Panc1 (cell line): ENCODE measurements around the gene HSBP1.

Experiments used
- POLR2AphosphoS5 ChIP-seq: IDR thresholded peaks from 2 replicates; pipeline ENCODE4 v1.6.1; 2012; ENCODE audit warnings: mild to moderate bottlenecking, low read depth, low read length, moderate library complexity
- SIN3A ChIP-seq: IDR thresholded peaks from 2 replicates; pipeline ENCODE4 v1.6.1; 2012; ENCODE audit warnings: low read depth, mild to moderate bottlenecking, low read length, moderate library complexity, borderline replicate concordance; ENCODE audit not compliant: insufficient read depth
- TCF7L2 ChIP-seq: IDR thresholded peaks from 2 replicates; pipeline ENCODE4 v1.6.1; 2011; ENCODE audit warnings: mild to moderate bottlenecking, low read depth, low read length, inconsistent platforms
- TF ChIP-seq, protein P1 (sequence below): fragments of 450-650 bp; IDR thresholded peaks from 2 replicates; pipeline ENCODE4 v1.5.1; 2017; ENCODE audit warnings: mild to moderate bottlenecking
- TF ChIP-seq, protein P2 (sequence below), 2 experiments: IDR thresholded peaks; 2 replicates each; pipeline ENCODE4 v1.6.1; 2011 to 2012; ENCODE audit warnings: low read depth in 2 of 2, control low read depth in 1 of 2, low read length in 1 of 2, mild to moderate bottlenecking in 1 of 2, moderate library complexity in 1 of 2; ENCODE audit not compliant: insufficient read depth in 1 of 2

DNA sequence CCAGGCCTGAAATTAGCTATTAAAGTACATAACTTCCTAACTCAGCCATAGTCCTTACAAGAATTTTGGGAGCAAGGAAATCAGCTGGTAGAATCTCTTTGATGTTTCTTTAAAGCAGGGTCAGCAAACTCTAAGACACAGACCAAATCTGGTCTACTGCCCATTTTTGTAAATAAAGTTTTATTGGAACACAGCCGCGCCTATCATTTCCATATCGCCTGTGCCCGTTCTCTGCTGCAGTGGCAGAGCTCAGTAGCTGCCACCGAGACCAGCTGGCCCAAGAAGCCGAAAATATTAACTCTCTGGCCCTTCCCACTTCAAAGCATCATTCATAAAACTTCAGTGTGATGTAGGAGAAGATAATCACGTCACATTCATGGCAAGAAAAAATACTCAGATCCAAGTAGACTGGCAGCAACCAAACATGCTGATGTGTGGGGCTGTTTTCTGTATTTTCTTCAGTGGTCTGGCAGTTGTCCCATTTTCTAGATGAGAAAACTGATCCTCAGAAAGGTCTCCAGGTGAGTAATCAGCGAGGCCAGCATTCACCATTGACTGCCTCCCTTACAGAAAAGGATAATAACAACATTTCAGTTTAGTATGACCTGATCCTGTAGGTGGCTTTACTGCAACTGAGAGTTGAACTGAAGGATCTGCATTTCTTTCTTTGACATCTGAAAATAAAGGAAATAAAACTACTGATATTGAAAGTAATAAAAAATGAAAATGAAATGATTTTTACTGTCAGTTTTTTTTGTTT lies 18.0 kb upstream of the HSBP1 start:
- TF ChIP-seq, protein P1, sequence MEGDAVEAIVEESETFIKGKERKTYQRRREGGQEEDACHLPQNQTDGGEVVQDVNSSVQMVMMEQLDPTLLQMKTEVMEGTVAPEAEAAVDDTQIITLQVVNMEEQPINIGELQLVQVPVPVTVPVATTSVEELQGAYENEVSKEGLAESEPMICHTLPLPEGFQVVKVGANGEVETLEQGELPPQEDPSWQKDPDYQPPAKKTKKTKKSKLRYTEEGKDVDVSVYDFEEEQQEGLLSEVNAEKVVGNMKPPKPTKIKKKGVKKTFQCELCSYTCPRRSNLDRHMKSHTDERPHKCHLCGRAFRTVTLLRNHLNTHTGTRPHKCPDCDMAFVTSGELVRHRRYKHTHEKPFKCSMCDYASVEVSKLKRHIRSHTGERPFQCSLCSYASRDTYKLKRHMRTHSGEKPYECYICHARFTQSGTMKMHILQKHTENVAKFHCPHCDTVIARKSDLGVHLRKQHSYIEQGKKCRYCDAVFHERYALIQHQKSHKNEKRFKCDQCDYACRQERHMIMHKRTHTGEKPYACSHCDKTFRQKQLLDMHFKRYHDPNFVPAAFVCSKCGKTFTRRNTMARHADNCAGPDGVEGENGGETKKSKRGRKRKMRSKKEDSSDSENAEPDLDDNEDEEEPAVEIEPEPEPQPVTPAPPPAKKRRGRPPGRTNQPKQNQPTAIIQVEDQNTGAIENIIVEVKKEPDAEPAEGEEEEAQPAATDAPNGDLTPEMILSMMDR, result no peak
- no peak for TF ChIP-seq POLR2AphosphoS5
- TF ChIP-seq SIN3A, result no peak
- TF ChIP-seq, protein P2, sequence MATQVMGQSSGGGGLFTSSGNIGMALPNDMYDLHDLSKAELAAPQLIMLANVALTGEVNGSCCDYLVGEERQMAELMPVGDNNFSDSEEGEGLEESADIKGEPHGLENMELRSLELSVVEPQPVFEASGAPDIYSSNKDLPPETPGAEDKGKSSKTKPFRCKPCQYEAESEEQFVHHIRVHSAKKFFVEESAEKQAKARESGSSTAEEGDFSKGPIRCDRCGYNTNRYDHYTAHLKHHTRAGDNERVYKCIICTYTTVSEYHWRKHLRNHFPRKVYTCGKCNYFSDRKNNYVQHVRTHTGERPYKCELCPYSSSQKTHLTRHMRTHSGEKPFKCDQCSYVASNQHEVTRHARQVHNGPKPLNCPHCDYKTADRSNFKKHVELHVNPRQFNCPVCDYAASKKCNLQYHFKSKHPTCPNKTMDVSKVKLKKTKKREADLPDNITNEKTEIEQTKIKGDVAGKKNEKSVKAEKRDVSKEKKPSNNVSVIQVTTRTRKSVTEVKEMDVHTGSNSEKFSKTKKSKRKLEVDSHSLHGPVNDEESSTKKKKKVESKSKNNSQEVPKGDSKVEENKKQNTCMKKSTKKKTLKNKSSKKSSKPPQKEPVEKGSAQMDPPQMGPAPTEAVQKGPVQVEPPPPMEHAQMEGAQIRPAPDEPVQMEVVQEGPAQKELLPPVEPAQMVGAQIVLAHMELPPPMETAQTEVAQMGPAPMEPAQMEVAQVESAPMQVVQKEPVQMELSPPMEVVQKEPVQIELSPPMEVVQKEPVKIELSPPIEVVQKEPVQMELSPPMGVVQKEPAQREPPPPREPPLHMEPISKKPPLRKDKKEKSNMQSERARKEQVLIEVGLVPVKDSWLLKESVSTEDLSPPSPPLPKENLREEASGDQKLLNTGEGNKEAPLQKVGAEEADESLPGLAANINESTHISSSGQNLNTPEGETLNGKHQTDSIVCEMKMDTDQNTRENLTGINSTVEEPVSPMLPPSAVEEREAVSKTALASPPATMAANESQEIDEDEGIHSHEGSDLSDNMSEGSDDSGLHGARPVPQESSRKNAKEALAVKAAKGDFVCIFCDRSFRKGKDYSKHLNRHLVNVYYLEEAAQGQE (IDR thresholded peaks at IDR 0.05; ENCODE audit: insufficient read depth in 1 of 2, low read depth in 2 of 2, low read length in 1 of 2), result no peak
- no peak for TF ChIP-seq TCF7L2
